WTC11 (cell line): Measurements from ENCODE around the gene PXN.

Source experiments
- ESRRA ChIP-seq: sonication (generic); formaldehyde crosslinking; IDR thresholded peaks from 2 replicates; pipeline ENCODE4 v1.8.1; 2022; ENCODE audit warnings: mild to moderate bottlenecking, missing genetic modification reagents, borderline replicate concordance
- JUN ChIP-seq: sonication (generic); formaldehyde crosslinking; IDR thresholded peaks from 2 replicates; pipeline ENCODE4 v1.8.0; 2023; ENCODE audit warnings: mild to moderate bottlenecking, missing genetic modification reagents
- TCF7 ChIP-seq: sonication (generic); formaldehyde crosslinking; IDR thresholded peaks from 2 replicates; pipeline ENCODE4 v1.8.0; 2022; ENCODE audit warnings: mild to moderate bottlenecking, low read depth, missing genetic modification reagents, moderate library complexity
- TP53 ChIP-seq: sonication (generic); formaldehyde crosslinking; IDR thresholded peaks from 2 replicates; pipeline ENCODE4 v1.8.1; 2023; ENCODE audit warnings: mild to moderate bottlenecking, missing genetic modification reagents
- TF ChIP-seq, protein P1 (sequence below): fragments of 200-600 bp; IDR thresholded peaks from 2 replicates; pipeline ENCODE4 v1.8.0; 2022; ENCODE audit warnings: antibody characterized with exemption
- TF ChIP-seq, protein P2 (sequence below): sonication (generic); formaldehyde crosslinking; IDR thresholded peaks from 2 replicates; pipeline ENCODE4 v1.8.1; 2023; ENCODE audit warnings: mild to moderate bottlenecking, missing genetic modification reagents, moderate library complexity

DNA sequence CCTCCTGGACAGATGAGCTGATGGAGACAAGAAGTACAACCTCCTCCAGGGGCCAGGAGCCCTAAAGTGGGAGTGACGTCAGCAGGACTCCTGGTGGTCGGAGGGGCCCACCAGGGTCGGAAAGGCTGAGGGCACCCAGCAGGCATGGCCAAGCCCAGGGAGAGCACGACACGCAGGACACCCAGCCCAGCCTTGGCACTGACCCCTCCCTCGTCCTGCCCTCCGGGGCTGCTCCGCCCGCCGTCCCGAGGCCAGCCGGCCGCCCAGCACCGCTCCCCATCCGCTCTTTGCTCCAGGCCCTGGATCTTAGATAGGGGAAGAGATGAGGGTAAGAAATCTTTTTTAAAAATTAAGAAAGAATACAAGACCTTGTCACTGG lies 50.2 kb downstream of the PXN start:
- TF ChIP-seq TCF7 (CRISPR knock-in tag) (no peak), ESRRA (no peak), TP53 (CRISPR knock-in tag) (no peak), JUN (no peak)
- TF ChIP-seq, protein P1, sequence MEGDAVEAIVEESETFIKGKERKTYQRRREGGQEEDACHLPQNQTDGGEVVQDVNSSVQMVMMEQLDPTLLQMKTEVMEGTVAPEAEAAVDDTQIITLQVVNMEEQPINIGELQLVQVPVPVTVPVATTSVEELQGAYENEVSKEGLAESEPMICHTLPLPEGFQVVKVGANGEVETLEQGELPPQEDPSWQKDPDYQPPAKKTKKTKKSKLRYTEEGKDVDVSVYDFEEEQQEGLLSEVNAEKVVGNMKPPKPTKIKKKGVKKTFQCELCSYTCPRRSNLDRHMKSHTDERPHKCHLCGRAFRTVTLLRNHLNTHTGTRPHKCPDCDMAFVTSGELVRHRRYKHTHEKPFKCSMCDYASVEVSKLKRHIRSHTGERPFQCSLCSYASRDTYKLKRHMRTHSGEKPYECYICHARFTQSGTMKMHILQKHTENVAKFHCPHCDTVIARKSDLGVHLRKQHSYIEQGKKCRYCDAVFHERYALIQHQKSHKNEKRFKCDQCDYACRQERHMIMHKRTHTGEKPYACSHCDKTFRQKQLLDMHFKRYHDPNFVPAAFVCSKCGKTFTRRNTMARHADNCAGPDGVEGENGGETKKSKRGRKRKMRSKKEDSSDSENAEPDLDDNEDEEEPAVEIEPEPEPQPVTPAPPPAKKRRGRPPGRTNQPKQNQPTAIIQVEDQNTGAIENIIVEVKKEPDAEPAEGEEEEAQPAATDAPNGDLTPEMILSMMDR = no peak
- TF ChIP-seq, protein P2, sequence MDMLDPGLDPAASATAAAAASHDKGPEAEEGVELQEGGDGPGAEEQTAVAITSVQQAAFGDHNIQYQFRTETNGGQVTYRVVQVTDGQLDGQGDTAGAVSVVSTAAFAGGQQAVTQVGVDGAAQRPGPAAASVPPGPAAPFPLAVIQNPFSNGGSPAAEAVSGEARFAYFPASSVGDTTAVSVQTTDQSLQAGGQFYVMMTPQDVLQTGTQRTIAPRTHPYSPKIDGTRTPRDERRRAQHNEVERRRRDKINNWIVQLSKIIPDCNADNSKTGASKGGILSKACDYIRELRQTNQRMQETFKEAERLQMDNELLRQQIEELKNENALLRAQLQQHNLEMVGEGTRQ (CRISPR knock-in tag) = no peak
